HG03565 (cell line): ENCODE results near the gene SLC25A26.
"Not testable (repeated sequence)": the region's sequence is repeated elsewhere in the genome, so short reads cannot be mapped to it uniquely, and the experiment has no call there.

ENCODE experiments used
- ATAC-seq: cut with Tn5 transposase; IDR thresholded peaks from one replicate; pipeline ENCODE4 v1.9.1; 2021; ENCODE audit warnings: mild to moderate bottlenecking, moderate library complexity; ENCODE audit not compliant: unreplicated experiment

The SLC25A26 gene

GRCh38 chr3:66224220-66224619, 3.4 kb downstream of the SLC25A26 start:
- no peak for ATAC-seq

- not testable (repeated sequence) for ATAC-seq
Observed at GRCh38 chr3:66226093-66226492, 5.3 kb downstream of the SLC25A26 start.

GRCh38 chr3:66227051-66227450, 6.2 kb downstream of the SLC25A26 start:
- no peak for ATAC-seq

DNA sequence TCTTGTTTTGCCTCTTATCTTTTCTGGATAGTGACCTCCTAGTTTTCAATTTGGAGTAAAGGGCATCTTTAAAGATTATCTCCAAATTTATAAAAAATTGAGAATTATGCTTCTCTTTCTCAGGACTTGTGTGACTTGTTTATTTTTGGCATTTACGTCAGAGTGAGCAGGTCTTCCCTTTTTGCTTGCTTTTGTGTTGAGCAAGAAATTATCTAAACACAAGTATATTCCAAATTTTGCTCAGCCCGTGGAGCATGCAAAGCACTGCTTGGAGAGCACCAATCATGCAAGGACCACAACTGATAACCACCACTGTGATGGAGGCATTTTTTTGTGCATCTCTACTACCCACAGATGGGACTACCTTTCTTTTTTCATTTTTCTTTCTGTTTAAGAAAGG, 7.1 kb downstream of the SLC25A26 start:
- no peak for ATAC-seq

DNA sequence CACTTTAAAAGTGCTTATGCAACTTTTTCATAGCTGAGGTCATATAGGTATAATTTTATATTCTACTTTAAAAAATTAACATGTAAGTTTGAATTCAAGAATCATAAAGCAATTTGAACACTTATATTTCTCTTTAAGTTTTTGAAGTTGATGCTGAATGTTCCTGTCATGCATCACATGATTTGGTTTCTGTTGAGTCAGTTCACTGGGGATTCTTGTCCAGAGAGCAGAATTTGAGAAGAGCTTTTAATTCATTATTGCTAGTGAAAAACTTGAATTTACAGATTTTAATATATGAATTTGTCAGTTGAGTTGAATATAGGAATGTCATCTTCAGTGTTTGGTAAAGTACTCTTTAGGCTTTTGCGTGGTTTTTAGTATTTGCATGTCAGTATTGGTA, 7.9 kb downstream of the SLC25A26 start:
- no peak for ATAC-seq

GRCh38 chr3:66229931-66230330, 9.1 kb downstream of the SLC25A26 start:
- ATAC-seq = no peak

DNA sequence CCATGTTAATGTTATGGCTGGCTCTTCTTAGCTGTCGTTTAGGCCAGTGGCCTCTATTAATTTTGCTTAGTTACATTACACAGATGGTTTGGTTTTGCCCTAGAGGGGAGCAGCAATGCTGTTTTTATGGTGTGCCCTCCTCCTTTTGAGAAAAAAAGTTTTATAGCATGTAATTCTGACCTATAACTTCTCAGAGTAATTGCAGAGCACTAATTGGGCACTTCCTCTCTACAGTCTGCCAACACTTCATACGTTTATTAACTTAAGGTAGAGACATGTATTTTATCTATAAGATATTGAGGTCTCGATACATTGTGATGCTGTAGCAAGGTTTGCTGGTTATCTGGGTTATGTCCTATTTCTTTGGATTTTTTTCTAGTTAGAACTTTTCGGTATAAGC, 12.2 kb downstream of the SLC25A26 start:
- no peak for ATAC-seq

DNA sequence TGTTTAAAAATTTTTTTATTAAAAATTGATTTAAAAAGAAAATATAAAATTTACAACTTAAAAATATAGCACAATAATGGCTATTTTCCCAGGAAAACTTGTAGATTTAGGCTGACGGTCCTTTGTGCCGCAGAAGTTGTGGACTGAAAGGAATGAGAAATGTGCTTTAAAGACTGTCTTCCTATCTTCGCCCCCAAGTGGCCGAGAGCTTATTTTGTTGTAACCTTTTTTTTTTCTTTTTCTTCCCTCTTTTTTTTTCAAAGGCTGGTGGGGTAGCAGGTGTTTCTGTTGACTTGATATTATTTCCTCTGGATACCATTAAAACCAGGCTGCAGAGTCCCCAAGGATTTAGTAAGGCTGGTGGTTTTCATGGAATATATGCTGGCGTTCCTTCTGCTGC, 15.5 kb downstream of the SLC25A26 start:
- no peak for ATAC-seq

GRCh38 chr3:66237552-66237951, 16.8 kb downstream of the SLC25A26 start:
- ATAC-seq = no peak

- ATAC-seq = no peak
Observed at GRCh38 chr3:66239513-66240123, 18.8 kb downstream of the SLC25A26 start.

DNA sequence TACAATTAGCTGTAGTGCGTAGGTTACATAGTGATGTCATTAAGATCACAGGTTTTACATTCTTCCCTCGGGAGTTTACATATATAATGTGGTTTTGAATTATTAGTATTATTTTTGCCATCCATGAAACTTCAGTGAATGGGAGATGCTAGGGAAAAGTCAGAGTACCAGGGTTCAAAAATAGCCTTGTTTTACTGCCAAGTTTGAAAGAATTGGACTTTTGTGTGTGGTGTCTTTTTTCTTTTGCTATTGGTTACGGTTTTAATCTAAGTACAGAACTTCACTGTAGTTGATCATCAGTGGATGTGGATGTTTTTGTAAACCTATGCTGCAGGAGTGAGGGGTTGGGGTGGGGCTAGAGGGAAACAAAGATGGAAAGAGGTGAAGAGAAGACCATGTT, 20.7 kb downstream of the SLC25A26 start:
- ATAC-seq = no peak

GRCh38 chr3:66242788-66243464, 22.1 kb downstream of the SLC25A26 start:
- no peak for ATAC-seq

DNA sequence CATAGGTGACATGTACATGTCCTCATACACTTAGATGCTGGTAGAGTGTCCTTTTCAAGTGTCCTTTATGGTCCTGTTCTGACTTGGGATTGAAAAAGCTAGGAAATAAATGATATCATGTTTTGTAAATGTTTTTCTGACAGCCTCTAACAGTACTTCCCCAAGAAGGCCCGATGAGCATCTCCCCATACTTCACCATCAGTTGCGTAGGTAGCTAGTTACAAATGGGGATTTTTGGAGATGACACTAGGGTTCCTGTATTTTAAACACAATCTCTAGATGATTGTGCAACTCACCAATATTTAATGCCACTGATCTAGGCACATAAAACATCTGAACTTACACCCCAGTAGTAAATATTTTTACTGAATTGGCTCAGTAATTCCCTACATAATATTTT, 27.8 kb downstream of the SLC25A26 start:
- ATAC-seq = no peak

DNA sequence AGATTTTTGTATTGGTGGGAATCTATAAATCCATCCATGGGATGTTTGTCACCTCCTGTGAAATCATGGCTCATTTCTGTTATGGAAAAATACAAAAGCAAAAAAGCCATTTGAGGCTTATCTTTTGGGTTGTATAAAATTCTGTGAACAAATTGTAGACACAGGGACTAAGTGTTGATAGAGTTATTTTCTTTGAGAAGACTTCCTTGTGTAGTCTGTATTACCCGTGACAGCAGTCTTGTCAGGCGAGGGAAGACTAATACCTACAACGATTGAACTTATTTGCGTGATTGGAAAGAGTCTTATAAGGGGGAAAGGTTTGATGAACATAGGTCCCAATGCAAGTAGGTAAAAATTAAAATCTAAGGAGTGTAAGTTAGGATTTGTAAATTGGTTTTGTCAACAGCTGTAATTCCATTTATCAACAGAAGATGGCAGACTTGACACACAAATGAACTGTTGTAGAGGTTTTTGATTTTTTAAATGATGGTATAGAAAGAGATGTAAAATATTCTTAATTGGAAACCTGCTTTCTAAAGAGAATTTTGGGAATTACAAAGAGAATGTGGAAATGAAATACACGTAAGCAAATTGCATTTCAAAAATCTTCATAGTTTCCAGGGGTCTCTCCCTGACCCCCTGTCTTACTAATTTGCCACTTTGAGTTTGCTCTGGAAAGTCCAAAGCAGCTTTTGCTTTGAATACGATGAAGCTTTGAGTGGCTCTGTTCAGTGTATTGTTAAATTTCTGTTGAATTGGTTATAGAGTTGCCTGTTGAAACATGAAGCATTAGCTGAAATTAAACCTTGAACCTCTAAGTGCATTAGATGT, 33.2 kb downstream of the SLC25A26 start:
- no peak for ATAC-seq

- ATAC-seq = no peak
Observed at GRCh38 chr3:66255865-66256264, 35.1 kb downstream of the SLC25A26 start.

GRCh38 chr3:66256806-66257205, 36.0 kb downstream of the SLC25A26 start:
- no peak for ATAC-seq

DNA sequence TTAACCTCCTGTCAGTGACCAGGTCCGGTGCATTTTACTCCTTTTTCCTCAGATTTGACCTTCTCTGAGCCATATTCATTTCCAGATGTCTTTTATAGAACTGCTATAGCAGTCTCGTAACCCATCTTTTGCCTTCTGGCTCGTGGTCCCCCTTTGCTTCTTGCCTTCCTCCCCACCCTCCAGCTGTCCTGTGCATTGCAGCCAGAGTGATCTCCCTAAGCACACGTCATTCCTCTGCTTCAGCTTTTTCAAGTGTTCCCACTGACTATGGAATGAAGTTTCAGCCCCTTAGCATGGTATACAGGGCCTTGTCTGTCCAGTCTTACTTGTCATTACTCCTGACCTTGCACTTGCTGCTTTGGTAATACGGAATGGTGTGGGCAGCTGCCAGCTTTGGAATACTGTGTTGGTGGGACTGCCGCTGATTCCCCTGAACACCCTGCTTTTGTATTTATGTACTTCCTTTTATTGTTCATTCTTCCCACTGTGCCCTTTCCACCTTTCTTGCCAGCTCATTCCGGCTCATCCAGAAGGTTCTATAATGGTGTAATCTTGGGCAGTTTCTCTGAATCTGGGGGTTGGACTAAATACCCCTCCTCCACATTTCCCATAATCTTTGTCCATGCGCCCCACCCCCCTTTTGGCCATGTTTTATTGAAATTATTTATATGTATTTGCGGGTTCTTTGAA, 38.9 kb downstream of the SLC25A26 start:
- ATAC-seq = no peak

DNA sequence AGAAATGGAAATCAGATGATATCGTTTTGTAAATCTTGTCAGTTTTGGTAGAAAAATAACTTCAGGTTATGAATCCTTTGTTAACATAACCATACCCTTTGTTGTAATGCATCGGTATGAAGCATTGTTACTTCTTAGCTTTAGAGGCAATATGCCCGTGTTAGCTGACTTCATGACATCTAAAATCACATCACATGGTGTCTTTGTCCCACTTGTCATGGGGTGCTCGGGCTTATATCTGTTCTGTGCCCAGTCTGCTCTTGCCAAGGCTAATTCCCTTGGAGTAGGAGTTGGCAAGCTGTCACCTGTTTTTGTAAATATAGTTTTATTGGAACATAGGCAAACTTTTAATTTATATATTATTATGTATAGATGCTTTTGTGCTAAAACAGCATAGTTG, 39.6 kb downstream of the SLC25A26 start:
- ATAC-seq = no peak

- ATAC-seq = no peak
Observed at GRCh38 chr3:66261355-66261754, 40.6 kb downstream of the SLC25A26 start.

GRCh38 chr3:66265649-66266048, 44.8 kb downstream of the SLC25A26 start:
- ATAC-seq = no peak

GRCh38 chr3:66266551-66266950, 45.8 kb downstream of the SLC25A26 start:
- no peak for ATAC-seq
